ENCODE data around the gene STRA6. TPM values are rescaled to one million over a fixed set of nuclear protein-coding genes. Genes with fewer than 3 reads are reported as not detected.

STRA6 gene
- total RNA-seq, 1 experiment from 2014 or later, result 0.54 TPM

DNA sequence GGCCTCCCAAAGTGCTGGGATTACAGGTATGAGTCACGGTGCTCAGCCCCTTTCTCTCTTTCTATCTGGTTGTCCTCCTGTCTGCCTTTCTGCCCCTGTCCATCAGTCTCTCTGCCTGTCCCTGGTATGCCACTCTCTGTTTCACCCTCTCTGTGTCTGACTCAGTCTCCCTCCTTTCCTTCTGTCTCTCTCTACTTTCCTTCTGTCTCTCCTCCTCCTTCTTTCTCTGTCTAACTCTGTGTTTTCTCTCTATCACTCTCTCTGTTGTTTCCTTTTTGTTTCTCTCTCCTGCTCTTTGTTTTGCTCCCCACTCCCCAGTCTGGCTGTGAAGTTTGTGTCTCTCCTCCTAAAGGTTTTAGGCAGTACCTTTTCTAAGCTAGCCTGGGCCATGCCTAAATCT lies 9.1 kb upstream of the STRA6 start:
- Histone ChIP-seq H3K4me3 (replicated peaks in 1 of 2; ENCODE audit: low read depth in 1 of 2, low read length in 2 of 2) (no peak overlapping the region), H2AFZ (ENCODE audit: low read depth, low read length, poor library complexity, severe bottlenecking) (no peak overlapping the region), H3K79me2 (ENCODE audit: insufficient read depth, low read length) (no peaks in the 10 kb centered on the region), H3K36me3 (ENCODE audit: control insufficient read depth in 1 of 2, insufficient read depth in 2 of 2, low read length in 2 of 2) (no peaks in the 10 kb centered on the region), H4K20me1 (ENCODE audit: insufficient read depth) (no peaks in the 10 kb centered on the region), H3K27ac (ENCODE audit: low read depth, low read length) (no peak overlapping the region), H3K9me3 (ENCODE audit: control insufficient read depth in 1 of 2, insufficient read depth in 1 of 2, low read depth in 1 of 2, low read length in 2 of 2) (no peaks in the 10 kb centered on the region), H3K4me2 (ENCODE audit: low read length) (no peak overlapping the region), H3K4me1 (ENCODE audit: control insufficient read depth in 1 of 2, insufficient read depth in 2 of 2, low read length in 2 of 2) (peaks cover 6 to 15% of the 10 kb centered on the region in 2 experiments; a peak in 3 of 4 replicates), H3K9ac (ENCODE audit: low read length) (no peak overlapping the region), H3K9me2 (ENCODE audit: insufficient read depth) (no peaks in the 10 kb centered on the region), H3K27me3 (ENCODE audit: insufficient read depth, low read length) (peaks cover 3% of the 10 kb centered on the region; the same call in 1 of the 2 replicates)
- no peak for TF ChIP-seq CEBPB (IDR thresholded peaks at IDR 0.05; ENCODE audit: low read depth)
- TF ChIP-seq, protein P1, sequence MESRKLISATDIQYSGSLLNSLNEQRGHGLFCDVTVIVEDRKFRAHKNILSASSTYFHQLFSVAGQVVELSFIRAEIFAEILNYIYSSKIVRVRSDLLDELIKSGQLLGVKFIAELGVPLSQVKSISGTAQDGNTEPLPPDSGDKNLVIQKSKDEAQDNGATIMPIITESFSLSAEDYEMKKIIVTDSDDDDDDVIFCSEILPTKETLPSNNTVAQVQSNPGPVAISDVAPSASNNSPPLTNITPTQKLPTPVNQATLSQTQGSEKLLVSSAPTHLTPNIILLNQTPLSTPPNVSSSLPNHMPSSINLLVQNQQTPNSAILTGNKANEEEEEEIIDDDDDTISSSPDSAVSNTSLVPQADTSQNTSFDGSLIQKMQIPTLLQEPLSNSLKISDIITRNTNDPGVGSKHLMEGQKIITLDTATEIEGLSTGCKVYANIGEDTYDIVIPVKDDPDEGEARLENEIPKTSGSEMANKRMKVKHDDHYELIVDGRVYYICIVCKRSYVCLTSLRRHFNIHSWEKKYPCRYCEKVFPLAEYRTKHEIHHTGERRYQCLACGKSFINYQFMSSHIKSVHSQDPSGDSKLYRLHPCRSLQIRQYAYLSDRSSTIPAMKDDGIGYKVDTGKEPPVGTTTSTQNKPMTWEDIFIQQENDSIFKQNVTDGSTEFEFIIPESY (IDR thresholded peaks at IDR 0.05; ENCODE audit: extremely low read depth, insufficient replicate concordance, low read length), result no peak
- TF ChIP-seq ZNF274 (IDR thresholded peaks at IDR 0.05; ENCODE audit: low read depth, low read length), result no peak
- no peak for TF ChIP-seq FOSL1 (IDR thresholded peaks at IDR 0.05; ENCODE audit: low read depth)
- TF ChIP-seq, protein P2, sequence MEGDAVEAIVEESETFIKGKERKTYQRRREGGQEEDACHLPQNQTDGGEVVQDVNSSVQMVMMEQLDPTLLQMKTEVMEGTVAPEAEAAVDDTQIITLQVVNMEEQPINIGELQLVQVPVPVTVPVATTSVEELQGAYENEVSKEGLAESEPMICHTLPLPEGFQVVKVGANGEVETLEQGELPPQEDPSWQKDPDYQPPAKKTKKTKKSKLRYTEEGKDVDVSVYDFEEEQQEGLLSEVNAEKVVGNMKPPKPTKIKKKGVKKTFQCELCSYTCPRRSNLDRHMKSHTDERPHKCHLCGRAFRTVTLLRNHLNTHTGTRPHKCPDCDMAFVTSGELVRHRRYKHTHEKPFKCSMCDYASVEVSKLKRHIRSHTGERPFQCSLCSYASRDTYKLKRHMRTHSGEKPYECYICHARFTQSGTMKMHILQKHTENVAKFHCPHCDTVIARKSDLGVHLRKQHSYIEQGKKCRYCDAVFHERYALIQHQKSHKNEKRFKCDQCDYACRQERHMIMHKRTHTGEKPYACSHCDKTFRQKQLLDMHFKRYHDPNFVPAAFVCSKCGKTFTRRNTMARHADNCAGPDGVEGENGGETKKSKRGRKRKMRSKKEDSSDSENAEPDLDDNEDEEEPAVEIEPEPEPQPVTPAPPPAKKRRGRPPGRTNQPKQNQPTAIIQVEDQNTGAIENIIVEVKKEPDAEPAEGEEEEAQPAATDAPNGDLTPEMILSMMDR (IDR thresholded peaks at IDR 0.05 in 2 of 3, conservative IDR thresholded peaks at IDR 0.05 in 1 of 3; ENCODE audit: borderline replicate concordance in 1 of 3, insufficient read depth in 1 of 3, low read depth in 2 of 3, low read length in 2 of 3), result no peak
- TF ChIP-seq, protein P3, sequence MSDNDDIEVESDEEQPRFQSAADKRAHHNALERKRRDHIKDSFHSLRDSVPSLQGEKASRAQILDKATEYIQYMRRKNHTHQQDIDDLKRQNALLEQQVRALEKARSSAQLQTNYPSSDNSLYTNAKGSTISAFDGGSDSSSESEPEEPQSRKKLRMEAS (IDR thresholded peaks at IDR 0.05), result no peak
- TF ChIP-seq TCF7L2 (IDR thresholded peaks at IDR 0.05; ENCODE audit: borderline replicate concordance, extremely low read depth, insufficient read depth, insufficient read length), result no peak
- CTCF ChIA-PET, result interaction anchor here (0.7 to 0.8 kb wide), 2 partner anchors 41 to 96 kb away, joined by 3 to 5 read pairs; no protein-coding TSS in a partner anchor
- intact Hi-C loops (cut with micrococcal nuclease), result no loop called here
- DNase-seq (ENCODE audit: low read depth, low spot score) (no peak), ATAC-seq (no peak)
- RAD21 ChIA-PET (ENCODE audit: low non-redundant PET in 1 of 2, low total read pairs in 2 of 2, uncharacterized antibody in 2 of 2, unreplicated experiment in 2 of 2), result no interaction called here
- POLR2A ChIA-PET, result interaction anchor here (0.7 kb wide), 1 partner anchor 28 kb away, joined by 3 read pairs; no protein-coding TSS in a partner anchor
- BruUV-seq (replicated peaks), result no TSS peak

Data from HCT116 (cell line).